ENCODE data around the gene ZXDC. TPM values are rescaled to one million over a fixed set of nuclear protein-coding genes. Genes with fewer than 3 reads are reported as not detected.

Gene ZXDC
- polyA plus RNA-seq, 1 donor (not counting 4 experiments of a cell fraction or from before 2014, with no cell fraction given) = 10.7 TPM

- H3K4me2 ChIP-seq (ENCODE audit: control insufficient read depth, extremely low read depth, insufficient read depth, low read depth, low read length) = no peak overlapping the region
- no peak for FAIRE-seq
- no peak overlapping the region for H3K27ac ChIP-seq (ENCODE audit: control insufficient read depth, insufficient read depth, low read length)
These were observed 7.7 kb upstream of the ZXDC start for GRCh38 chr3:126483321-126483761.

GRCh38 chr3:126482503-126483255, 7.0 kb upstream of the ZXDC start:
- DNase-seq (ENCODE audit: low read depth, low spot score) (no peak), FAIRE-seq (no peak)
- H3K36me3 ChIP-seq (ENCODE audit: control insufficient read depth in 2 of 2, extremely low read depth in 1 of 2, insufficient read depth in 2 of 2, low read length in 2 of 2) = no peaks in the 10 kb centered on the region
- no peak overlapping the region for H2AFZ ChIP-seq (ENCODE audit: control insufficient read depth, low read length)
- peaks cover 14% of the 10 kb centered on the region for H3K4me1 ChIP-seq (ENCODE audit: control insufficient read depth, extremely low read depth, insufficient read depth, low read length)
- TF ChIP-seq CTCF (optimal IDR thresholded peaks at IDR 0.05 in 1 of 3, IDR thresholded peaks at IDR 0.05 in 1 of 3, conservative IDR thresholded peaks at IDR 0.05 in 1 of 3; ENCODE audit: extremely low read depth in 1 of 3, insufficient read depth in 2 of 3, low read length in 3 of 3) (no peak), EZH2 (IDR thresholded peaks at IDR 0.05; ENCODE audit: low read length) (no peak)
- no peaks in the 10 kb centered on the region for H3K9me3 ChIP-seq (ENCODE audit: control insufficient read depth, low read depth, low read length)
- H3K79me2 ChIP-seq (ENCODE audit: control insufficient read depth, insufficient read depth, low read length) = no peaks in the 10 kb centered on the region
- H3K27ac ChIP-seq (ENCODE audit: control insufficient read depth, insufficient read depth, low read length) = no peak overlapping the region
- H3K4me2 ChIP-seq (ENCODE audit: control insufficient read depth, extremely low read depth, insufficient read depth, low read depth, low read length) = no peak overlapping the region
- no peak overlapping the region for H3K4me3 ChIP-seq (ENCODE audit: control insufficient read depth in 2 of 3, extremely low read depth in 1 of 3, insufficient read depth in 2 of 3, low read depth in 1 of 3, low read length in 3 of 3)
- no peak overlapping the region for H3K9ac ChIP-seq (ENCODE audit: control insufficient read depth, extremely low read depth, insufficient read depth, low read length)
- H4K20me1 ChIP-seq (ENCODE audit: control insufficient read depth, extremely low read depth, insufficient read depth, low read length) = no peaks in the 10 kb centered on the region
- H3K27me3 ChIP-seq (ENCODE audit: control insufficient read depth, extremely low read depth, insufficient read depth, low read length) = no peaks in the 10 kb centered on the region
- dilution Hi-C loops (cut with MboI; ENCODE audit: extremely low pct_ligation_motif_present, low sequenced_read_pairs) = no loop called here
- H3K9me1 ChIP-seq (ENCODE audit: control insufficient read depth, extremely low read depth, insufficient read depth, low read length) = no peaks in the 10 kb centered on the region

More at GRCh38 chr3:126483321-126483761, 7.7 kb upstream of the ZXDC start:
- dilution Hi-C loops (cut with MboI; ENCODE audit: extremely low pct_ligation_motif_present, low sequenced_read_pairs) = no loop called here
- Histone ChIP-seq H2AFZ (ENCODE audit: control insufficient read depth, low read length) (no peak overlapping the region), H3K4me3 (ENCODE audit: control insufficient read depth in 2 of 3, extremely low read depth in 1 of 3, insufficient read depth in 2 of 3, low read depth in 1 of 3, low read length in 3 of 3) (no peak overlapping the region), H3K27me3 (ENCODE audit: control insufficient read depth, extremely low read depth, insufficient read depth, low read length) (no peaks in the 10 kb centered on the region), H4K20me1 (ENCODE audit: control insufficient read depth, extremely low read depth, insufficient read depth, low read length) (no peaks in the 10 kb centered on the region), H3K79me2 (ENCODE audit: control insufficient read depth, insufficient read depth, low read length) (no peaks in the 10 kb centered on the region), H3K9me3 (ENCODE audit: control insufficient read depth, low read depth, low read length) (no peaks in the 10 kb centered on the region), H3K36me3 (ENCODE audit: control insufficient read depth in 2 of 2, extremely low read depth in 1 of 2, insufficient read depth in 2 of 2, low read length in 2 of 2) (no peaks in the 10 kb centered on the region), H3K9me1 (ENCODE audit: control insufficient read depth, extremely low read depth, insufficient read depth, low read length) (no peaks in the 10 kb centered on the region), H3K4me1 (ENCODE audit: control insufficient read depth, extremely low read depth, insufficient read depth, low read length) (peaks cover 14% of the 10 kb centered on the region), H3K9ac (ENCODE audit: control insufficient read depth, extremely low read depth, insufficient read depth, low read length) (no peak overlapping the region)
- TF ChIP-seq EZH2 (IDR thresholded peaks at IDR 0.05; ENCODE audit: low read length) (no peak), CTCF (optimal IDR thresholded peaks at IDR 0.05 in 1 of 3, IDR thresholded peaks at IDR 0.05 in 1 of 3, conservative IDR thresholded peaks at IDR 0.05 in 1 of 3; ENCODE audit: extremely low read depth in 1 of 3, insufficient read depth in 2 of 3, low read length in 3 of 3) (no peak)
- no peak for DNase-seq (ENCODE audit: low read depth, low spot score)

Data from keratinocyte (primary cell).